OCI-LY3 (cell line): ENCODE results near the gene ZNF768.

Source experiments
- CTCF ChIP-seq: fragments of 200-600, 300-600 bp; sonication (generic); IDR thresholded peaks from 2 replicates; pipeline ENCODE4 v1.5.1; 2014; ENCODE audit warnings: antibody characterized with exemption, low read length, low read depth
- EZH2phosphoT487 ChIP-seq: fragments of 200-600 bp; shearing (Covaris generic); IDR thresholded peaks from 2 replicates; pipeline ENCODE4 v1.6.1; 2018; ENCODE audit warnings: antibody characterized with exemption, mixed run types, low read depth

- no peak for TF ChIP-seq CTCF
- TF ChIP-seq EZH2phosphoT487, result no peak
Measured at GRCh38 chr16:30494709-30495108, 31.7 kb downstream of the ZNF768 start.
